ENCODE results near the gene NAT8.
"Not testable (repeated sequence)": the region's sequence is repeated elsewhere in the genome, so short reads cannot be mapped to it uniquely, and the experiment has no call there.

NAT8 gene

GRCh38 chr2:73614105-73614504 is 28.1 kb downstream of the NAT8 start:
- no peak for TF ChIP-seq CTCF (conservative IDR thresholded peaks at IDR 0.05; ENCODE audit: low read depth, low read length)
- no peak for DNase-seq (ENCODE audit: low read depth)
- no peak overlapping the region for H3K4me3 ChIP-seq (ENCODE audit: low read depth, low read length)

GRCh38 chr2:73611867-73612266 is 30.4 kb downstream of the NAT8 start:
- DNase-seq (ENCODE audit: low read depth) = peak; percentile 1
- no peak overlapping the region for H3K4me3 ChIP-seq (ENCODE audit: low read depth, low read length)
- TF ChIP-seq CTCF (conservative IDR thresholded peaks at IDR 0.05; ENCODE audit: low read depth, low read length) = no peak

- no peak overlapping the region for H3K4me3 ChIP-seq (ENCODE audit: low read depth, low read length)
- TF ChIP-seq CTCF (conservative IDR thresholded peaks at IDR 0.05; ENCODE audit: low read depth, low read length) = no peak
- DNase-seq (ENCODE audit: low read depth) = no peak
Measured at GRCh38 chr2:73611193-73611592, 31.0 kb downstream of the NAT8 start.

- DNase-seq (ENCODE audit: low read depth) = peak; percentile 5
- no peak for TF ChIP-seq CTCF (conservative IDR thresholded peaks at IDR 0.05; ENCODE audit: low read depth, low read length)
- no peak overlapping the region for H3K4me3 ChIP-seq (ENCODE audit: low read depth, low read length)
Measured at GRCh38 chr2:73610111-73610510, 32.1 kb downstream of the NAT8 start.

GRCh38 chr2:73604589-73604988 is 37.6 kb downstream of the NAT8 start:
- H3K4me3 ChIP-seq (ENCODE audit: low read depth, low read length); DNase-seq (ENCODE audit: low read depth): not testable (repeated sequence)

GRCh38 chr2:73603099-73603588 is 39.1 kb downstream of the NAT8 start:
- peak; percentile 55 for DNase-seq (ENCODE audit: low read depth)
- TF ChIP-seq CTCF (conservative IDR thresholded peaks at IDR 0.05; ENCODE audit: low read depth, low read length) = peak; percentile 11
- not testable (repeated sequence) for H3K4me3 ChIP-seq (ENCODE audit: low read depth, low read length)

GRCh38 chr2:73601780-73602179 is 40.4 kb downstream of the NAT8 start:
- peak; percentile 6 for DNase-seq (ENCODE audit: low read depth)
- no peak overlapping the region for H3K4me3 ChIP-seq (ENCODE audit: low read depth, low read length)
- TF ChIP-seq CTCF (conservative IDR thresholded peaks at IDR 0.05; ENCODE audit: low read depth, low read length) = no peak

- DNase-seq (ENCODE audit: low read depth) = peak; percentile 26
- H3K4me3 ChIP-seq (ENCODE audit: low read depth, low read length) = no peak overlapping the region
- no peak for TF ChIP-seq CTCF (conservative IDR thresholded peaks at IDR 0.05; ENCODE audit: low read depth, low read length)
Measured at GRCh38 chr2:73594251-73594650, 48.0 kb downstream of the NAT8 start.
